GM18909 (cell line): ENCODE data around the gene ENHO.
"Not testable (repeated sequence)": the region's sequence is repeated elsewhere in the genome, so short reads cannot be mapped to it uniquely, and the experiment has no call there.

Source experiments
- ATAC-seq: cut with Tn5 transposase; IDR thresholded peaks from one replicate; pipeline ENCODE4 v1.9.1; 2021; ENCODE audit warnings: mild to moderate bottlenecking; ENCODE audit not compliant: unreplicated experiment, poor library complexity

The ENHO gene

GRCh38 chr9:34536685-34537084 is 13.9 kb upstream of the ENHO start:
- no peak for ATAC-seq

GRCh38 chr9:34532041-34532440 is 9.3 kb upstream of the ENHO start:
- ATAC-seq: not testable (repeated sequence)

- ATAC-seq: no peak
These were observed 3.2 kb upstream of the ENHO start for GRCh38 chr9:34526026-34526425.

GRCh38 chr9:34524349-34524748 is 1.6 kb upstream of the ENHO start:
- no peak for ATAC-seq

- ATAC-seq: no peak
These were observed 501 bp downstream of the ENHO start for GRCh38 chr9:34522091-34522887.

GRCh38 chr9:34521406-34522045 is 1.3 kb downstream of the ENHO start:
- no peak for ATAC-seq

GRCh38 chr9:34520505-34521385 is 2.0 kb downstream of the ENHO start:
- ATAC-seq: no peak

- ATAC-seq: no peak
These were observed 2.7 kb downstream of the ENHO start for GRCh38 chr9:34520096-34520495.

- no peak for ATAC-seq
These were observed 3.3 kb downstream of the ENHO start for GRCh38 chr9:34519321-34520020.

- no peak for ATAC-seq
These were observed 3.9 kb downstream of the ENHO start for GRCh38 chr9:34518896-34519295.

GRCh38 chr9:34518110-34518616 is 4.6 kb downstream of the ENHO start:
- ATAC-seq: no peak

GRCh38 chr9:34517185-34517584 is 5.6 kb downstream of the ENHO start:
- ATAC-seq: no peak

GRCh38 chr9:34515959-34516358 is 6.8 kb downstream of the ENHO start:
- ATAC-seq: no peak

GRCh38 chr9:34514816-34515215 is 8.0 kb downstream of the ENHO start:
- no peak for ATAC-seq

- ATAC-seq: no peak
These were observed 8.4 kb downstream of the ENHO start for GRCh38 chr9:34514401-34514800.

- ATAC-seq: no peak
These were observed 9.1 kb downstream of the ENHO start for GRCh38 chr9:34513567-34514214.

- ATAC-seq: no peak
These were observed 10.4 kb downstream of the ENHO start for GRCh38 chr9:34512131-34513078.
